SU-DHL-6 (cell line): ENCODE results near the gene SALL1.

Experiments
- H2AFZ ChIP-seq: fragments of 200-600 bp; sonication (generic); 2 replicates; pipeline ENCODE4 v1.6.1; 2014; ENCODE audit warnings: low read depth, mild to moderate bottlenecking, moderate library complexity, mixed read lengths, antibody characterized with exemption, low read length; ENCODE audit not compliant: severe bottlenecking
- H3F3A ChIP-seq: fragments of 200-600 bp; shearing (Covaris generic); 2 replicates; pipeline ENCODE4 v1.6.0; 2016; ENCODE audit warnings: antibody characterized with exemption, mild to moderate bottlenecking; ENCODE audit not compliant: insufficient read depth
- H3K27ac ChIP-seq: fragments of 200-600 bp; sonication (generic); 2 replicates; pipeline ENCODE4 v1.5.1; 2016; ENCODE audit warnings: low read depth, mild to moderate bottlenecking, low read length, moderate library complexity, mixed read lengths
- H3K27me3 ChIP-seq: fragments of 200-600 bp; sonication (generic), shearing (Covaris generic); 2 replicates; pipeline ENCODE4 v1.6.0; 2014; ENCODE audit warnings: mild to moderate bottlenecking, low read length
- H3K36me3 ChIP-seq: fragments of 200-600 bp; sonication (generic); 2 replicates; pipeline ENCODE4 v1.6.1; 2014; ENCODE audit warnings: mild to moderate bottlenecking, low read length, mixed read lengths
- H3K4me2 ChIP-seq: fragments of 300-600, 200-600 bp; shearing (Covaris generic), sonication (generic); 2 replicates; pipeline ENCODE4 v1.6.0; 2014; ENCODE audit warnings: low read length, low read depth, mild to moderate bottlenecking; ENCODE audit not compliant: poor library complexity, severe bottlenecking
- H3K4me3 ChIP-seq: fragments of 200-600 bp; sonication (generic); 2 replicates; pipeline ENCODE4 v1.5.1; 2014; ENCODE audit warnings: antibody characterized with exemption, low read length, mild to moderate bottlenecking, mixed read lengths; ENCODE audit not compliant: insufficient read depth, poor library complexity, severe bottlenecking
- H3K79me2 ChIP-seq: fragments of 200-600 bp; sonication (generic); 2 replicates; pipeline ENCODE4 v1.6.1; 2014; ENCODE audit warnings: mild to moderate bottlenecking, low read length, moderate library complexity; ENCODE audit not compliant: insufficient read depth
- H3K9ac ChIP-seq: fragments of 200-600 bp; sonication (generic); 2 replicates; pipeline ENCODE4 v1.7.0; 2014; ENCODE audit warnings: mild to moderate bottlenecking, low read length
- H3K9me2 ChIP-seq: fragments of 200-600 bp; sonication (generic); replicated peaks from 2 replicates; pipeline ENCODE4 v1.6.1; 2014; ENCODE audit warnings: low read length; ENCODE audit not compliant: insufficient read depth
- H3K9me3 ChIP-seq: fragments of 200-600 bp; sonication (generic); 2 replicates; pipeline ENCODE4 v1.6.1; 2014; ENCODE audit warnings: low read length, mixed read lengths; ENCODE audit not compliant: insufficient read depth
- H4K20me1 ChIP-seq: fragments of 200-600 bp; sonication (generic); 2 replicates; pipeline ENCODE4 v1.6.1; 2014; ENCODE audit warnings: low read depth, mild to moderate bottlenecking, antibody characterized with exemption, low read length, moderate library complexity, mixed read lengths
- CTCF ChIP-seq: fragments of 200-600 bp; sonication (generic); IDR thresholded peaks from one replicate; pipeline ENCODE4 v1.5.1; 2017; ENCODE audit warnings: antibody characterized with exemption, mild to moderate bottlenecking, low read length, moderate library complexity; ENCODE audit not compliant: insufficient read depth, poor library complexity, severe bottlenecking
- EZH2phosphoT487 ChIP-seq: fragments of 200-600 bp; sonication (generic), shearing (Covaris generic); conservative IDR thresholded peaks from 2 replicates; pipeline ENCODE4 v1.6.1; 2018; ENCODE audit warnings: mild to moderate bottlenecking, antibody characterized with exemption, low read length, moderate library complexity, mixed read lengths

SALL1 gene

DNA sequence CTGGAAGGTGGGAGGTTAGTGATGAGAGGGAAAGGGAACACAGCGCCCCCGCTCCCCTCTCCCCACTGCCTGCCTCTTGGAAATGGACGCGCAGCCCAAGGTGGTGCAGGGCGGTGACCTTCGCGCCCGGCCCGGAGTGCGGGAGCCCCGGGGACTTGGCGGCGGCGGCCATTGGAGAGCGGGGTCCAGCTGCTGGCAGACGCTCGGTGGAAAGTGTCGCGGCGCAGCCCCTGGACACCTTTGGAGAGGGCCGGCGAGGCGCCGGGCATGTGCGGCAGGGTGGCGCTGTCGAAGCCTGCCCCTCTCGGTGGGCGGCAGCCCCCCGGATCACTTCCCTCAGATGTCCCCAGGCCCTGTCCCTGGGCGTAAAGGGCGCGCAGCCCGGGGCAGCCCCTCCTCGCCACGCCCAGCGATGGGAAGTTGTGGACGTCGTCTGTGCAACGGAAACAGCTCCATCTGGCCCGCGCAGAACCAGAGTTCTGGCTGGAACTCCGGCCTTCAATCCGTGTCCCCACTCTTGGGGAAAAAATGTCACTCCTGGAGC lies 16.7 kb downstream of the SALL1 start:
- H2AFZ ChIP-seq, result no peak overlapping the region
- H3K79me2 ChIP-seq, result no peaks in the 10 kb centered on the region
- H3K27ac ChIP-seq, result no peak overlapping the region
- H4K20me1 ChIP-seq, result no peaks in the 10 kb centered on the region
- H3K9me3 ChIP-seq, result no peaks in the 10 kb centered on the region
- no peaks in the 10 kb centered on the region for H3K36me3 ChIP-seq
- TF ChIP-seq EZH2phosphoT487 (no peak), CTCF (no peak)
- H3K4me3 ChIP-seq, result no peak overlapping the region
- H3F3A ChIP-seq, result no peaks in the 10 kb centered on the region
- no peaks in the 10 kb centered on the region for H3K27me3 ChIP-seq
- H3K4me2 ChIP-seq, result no peak overlapping the region
- H3K9me2 ChIP-seq, result no peaks in the 10 kb centered on the region
- H3K9ac ChIP-seq, result no peak overlapping the region

DNA sequence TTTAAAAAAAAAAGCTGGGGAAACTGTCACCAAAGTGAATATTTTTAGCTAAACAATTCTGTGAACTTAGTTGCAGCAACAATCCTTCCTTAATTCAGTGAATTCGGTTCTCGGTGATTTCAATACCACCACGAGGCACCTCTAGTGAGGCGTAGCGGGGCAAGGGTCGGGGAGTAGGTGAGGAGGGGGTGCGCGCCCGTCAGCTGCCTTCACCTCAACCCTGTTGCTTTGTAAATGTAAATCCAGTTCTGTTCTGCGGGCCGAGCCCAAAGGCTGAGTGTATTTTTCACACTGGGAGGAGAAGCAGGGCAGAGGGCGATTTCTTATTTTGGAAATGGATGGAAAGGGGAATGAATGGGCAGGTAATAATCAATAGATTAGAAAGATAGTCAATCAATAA lies 17.4 kb downstream of the SALL1 start:
- no peaks in the 10 kb centered on the region for H3K9me3 ChIP-seq
- H3K4me2 ChIP-seq, result no peak overlapping the region
- H2AFZ ChIP-seq, result no peak overlapping the region
- H3K27ac ChIP-seq, result no peak overlapping the region
- H3K27me3 ChIP-seq, result no peaks in the 10 kb centered on the region
- H3K79me2 ChIP-seq, result no peaks in the 10 kb centered on the region
- no peaks in the 10 kb centered on the region for H3K36me3 ChIP-seq
- no peaks in the 10 kb centered on the region for H3F3A ChIP-seq
- TF ChIP-seq EZH2phosphoT487, result no peak
- no peak for TF ChIP-seq CTCF
- no peak overlapping the region for H3K4me3 ChIP-seq
- H3K9ac ChIP-seq, result no peak overlapping the region
- H3K9me2 ChIP-seq, result no peaks in the 10 kb centered on the region
- no peaks in the 10 kb centered on the region for H4K20me1 ChIP-seq

DNA sequence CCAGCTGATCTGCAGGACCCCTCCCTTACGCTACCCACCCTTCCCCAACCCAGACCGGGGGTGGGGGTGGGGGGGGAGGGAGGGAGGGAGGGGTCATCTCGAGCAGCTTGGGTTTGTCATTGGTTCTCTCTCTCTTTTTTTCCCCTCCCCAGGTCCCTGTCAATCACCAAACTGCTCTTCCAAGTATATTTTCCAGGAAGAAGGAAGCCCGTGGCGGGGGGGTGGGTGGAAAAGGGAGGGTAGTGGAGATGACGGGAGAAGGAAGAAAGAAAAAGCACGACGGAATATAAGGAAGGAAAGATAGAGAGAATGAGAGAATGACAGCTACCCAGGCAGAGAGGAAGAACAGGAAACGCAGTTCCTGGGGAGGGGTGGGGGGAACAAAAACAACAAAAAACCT lies 17.9 kb downstream of the SALL1 start:
- Histone ChIP-seq H3F3A (no peaks in the 10 kb centered on the region), H3K36me3 (no peaks in the 10 kb centered on the region), H3K79me2 (no peaks in the 10 kb centered on the region), H3K9me2 (no peaks in the 10 kb centered on the region), H3K27ac (no peak overlapping the region), H2AFZ (no peak overlapping the region), H3K4me2 (no peak overlapping the region), H3K4me3 (no peak overlapping the region), H4K20me1 (no peaks in the 10 kb centered on the region), H3K9ac (no peak overlapping the region), H3K27me3 (no peaks in the 10 kb centered on the region), H3K9me3 (no peaks in the 10 kb centered on the region)
- TF ChIP-seq EZH2phosphoT487 (no peak), CTCF (no peak)
